ENCODE results near the gene ZNF747.

ZNF747 gene

GRCh38 chr16:30534368-30535105, at the start of gene ZNF747:
Gene ZNF747, minus strand, starts transcription at chr16:30534858. Its CDS starts 179 bp downstream, at chr16:30534679.
- DNase-seq = peak; percentile 90
- in situ Hi-C loops (cut with HindIII; ENCODE audit: low pct_ligation_motif_present, low pct_unique_long_range_greater_than_20kb, low sequenced_read_pairs) = no loop called here

DNA sequence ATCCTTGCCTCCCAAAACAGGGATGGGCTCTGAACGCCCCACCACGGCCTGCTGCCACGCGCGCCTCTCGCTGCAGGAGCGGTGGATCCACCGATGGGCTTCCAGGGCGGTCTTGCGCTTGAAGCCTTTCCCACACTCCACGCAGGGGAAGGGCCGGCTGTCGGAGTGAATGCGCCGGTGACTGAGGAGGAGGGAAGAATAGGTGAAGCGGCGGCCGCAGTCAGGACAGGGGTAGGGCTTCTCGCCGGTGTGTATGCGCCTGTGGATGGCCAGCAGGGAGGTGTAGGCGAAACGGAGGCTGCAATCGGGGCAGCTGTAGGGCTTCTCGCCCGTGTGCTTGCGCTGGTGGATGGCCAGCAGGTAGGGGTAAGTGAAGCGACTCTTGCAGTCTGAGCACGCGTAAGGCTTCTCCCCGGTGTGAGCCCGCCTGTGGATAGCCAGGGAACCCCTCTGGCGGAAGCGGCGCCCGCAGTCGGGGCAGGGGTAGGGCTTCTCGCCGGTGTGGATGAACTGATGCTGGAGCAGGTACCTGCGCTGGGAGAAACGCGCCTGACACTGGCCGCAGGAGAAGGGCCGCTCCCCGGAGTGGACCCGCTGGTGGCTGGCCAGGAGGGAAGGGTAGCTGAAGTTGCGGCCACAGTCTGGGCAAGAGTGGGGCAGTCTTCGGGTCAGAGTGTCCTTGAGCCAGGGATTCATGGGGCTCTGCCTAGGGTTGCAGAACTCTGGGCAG, 48.1 kb upstream of the ZNF747 start:
- no peak for DNase-seq
- in situ Hi-C loops (cut with HindIII; ENCODE audit: low pct_ligation_motif_present, low pct_unique_long_range_greater_than_20kb, low sequenced_read_pairs) = no loop called here

DNA sequence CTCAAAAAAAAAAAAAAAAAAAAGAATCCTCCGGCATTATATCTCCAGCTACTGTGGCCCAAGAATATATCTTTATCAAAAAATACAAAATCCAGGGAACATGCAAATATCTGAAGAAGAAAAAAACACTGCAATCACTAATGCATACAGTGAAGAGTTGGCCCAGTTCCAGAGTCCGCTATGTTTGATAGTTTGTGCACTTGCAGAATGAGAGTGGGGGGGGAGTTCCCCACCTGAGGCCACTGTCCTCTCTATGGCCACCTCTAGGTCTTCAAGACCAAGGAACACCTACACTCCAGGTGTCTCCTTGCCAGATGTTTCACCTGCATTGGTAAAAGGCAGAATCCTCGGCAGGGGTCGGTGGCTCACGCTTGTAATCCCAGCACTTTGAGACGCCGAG, 46.8 kb upstream of the ZNF747 start:
- DNase-seq = no peak
- in situ Hi-C loops (cut with HindIII; ENCODE audit: low pct_ligation_motif_present, low pct_unique_long_range_greater_than_20kb, low sequenced_read_pairs) = no loop called here

DNA sequence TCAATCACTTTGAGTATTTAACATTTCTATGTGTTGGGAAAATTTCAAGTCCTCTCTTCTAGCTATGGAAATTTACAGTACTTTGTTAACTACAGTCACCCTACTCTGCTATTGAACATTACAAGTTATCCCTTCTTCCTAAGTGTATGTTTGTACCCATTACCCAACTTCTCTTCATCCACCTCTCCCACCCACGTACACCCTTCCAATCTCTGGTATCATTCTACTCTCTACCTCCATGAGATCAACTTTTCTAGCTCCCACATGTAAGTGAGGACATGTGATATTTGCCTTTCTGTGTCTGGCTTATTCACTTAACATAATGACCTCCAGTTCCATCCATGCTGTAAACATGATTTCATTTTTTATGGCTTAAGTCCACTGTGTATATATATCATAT, 40.0 kb upstream of the ZNF747 start:
- no peak for DNase-seq
- in situ Hi-C loops (cut with HindIII; ENCODE audit: low pct_ligation_motif_present, low pct_unique_long_range_greater_than_20kb, low sequenced_read_pairs) = no loop called here

DNA sequence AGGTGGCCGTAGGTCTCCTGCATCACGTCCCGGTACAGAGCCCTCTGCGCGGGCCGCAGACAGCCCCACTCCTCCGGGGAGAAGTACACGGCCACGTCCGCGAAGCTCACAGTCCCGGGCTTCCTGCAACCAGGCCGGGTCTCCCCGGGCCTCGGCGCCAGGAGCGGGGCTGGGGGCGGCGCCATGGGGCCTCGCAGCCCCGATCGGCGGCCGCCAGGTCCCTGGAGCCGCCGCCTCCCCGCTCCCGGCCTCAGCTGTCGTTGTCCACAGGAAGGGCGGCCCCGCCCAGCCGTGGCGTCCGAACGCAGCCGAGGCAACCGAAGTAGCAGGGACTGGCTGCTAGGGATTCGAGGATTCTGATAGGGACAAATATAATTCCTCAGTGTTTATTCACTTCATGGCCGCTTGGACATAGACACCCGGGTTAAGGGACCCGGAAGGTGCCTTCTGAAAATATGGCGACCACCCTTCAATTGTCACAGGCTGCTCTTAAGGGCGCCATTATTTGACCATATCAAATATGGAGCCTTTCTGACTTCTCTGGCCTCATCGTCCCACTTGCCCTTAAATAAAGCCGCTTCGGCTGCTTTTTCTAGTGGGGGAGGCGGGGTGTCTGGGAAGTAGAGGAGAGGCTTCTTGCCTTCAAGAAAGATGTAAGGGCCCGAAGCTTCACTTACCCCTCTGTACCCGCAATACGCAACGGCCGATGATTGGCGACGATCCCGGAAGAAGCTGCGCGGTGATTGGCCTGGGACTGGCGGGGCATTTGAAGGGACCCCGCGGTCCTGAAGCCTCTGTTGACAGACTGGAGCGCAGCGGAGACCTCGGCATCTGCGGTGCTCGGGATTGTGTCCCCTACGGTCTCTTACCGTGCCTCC, 37.0 kb upstream of the ZNF747 start, which contains the start of gene ZNF688:
ZNF688 (minus strand) TSS at position 270 of the 878 bp plus-strand sequence; CDS start at position 185, 85 bp downstream.
- in situ Hi-C loops (cut with HindIII; ENCODE audit: low pct_ligation_motif_present, low pct_unique_long_range_greater_than_20kb, low sequenced_read_pairs) = no loop called here
- peak; percentile 99 for DNase-seq

DNA sequence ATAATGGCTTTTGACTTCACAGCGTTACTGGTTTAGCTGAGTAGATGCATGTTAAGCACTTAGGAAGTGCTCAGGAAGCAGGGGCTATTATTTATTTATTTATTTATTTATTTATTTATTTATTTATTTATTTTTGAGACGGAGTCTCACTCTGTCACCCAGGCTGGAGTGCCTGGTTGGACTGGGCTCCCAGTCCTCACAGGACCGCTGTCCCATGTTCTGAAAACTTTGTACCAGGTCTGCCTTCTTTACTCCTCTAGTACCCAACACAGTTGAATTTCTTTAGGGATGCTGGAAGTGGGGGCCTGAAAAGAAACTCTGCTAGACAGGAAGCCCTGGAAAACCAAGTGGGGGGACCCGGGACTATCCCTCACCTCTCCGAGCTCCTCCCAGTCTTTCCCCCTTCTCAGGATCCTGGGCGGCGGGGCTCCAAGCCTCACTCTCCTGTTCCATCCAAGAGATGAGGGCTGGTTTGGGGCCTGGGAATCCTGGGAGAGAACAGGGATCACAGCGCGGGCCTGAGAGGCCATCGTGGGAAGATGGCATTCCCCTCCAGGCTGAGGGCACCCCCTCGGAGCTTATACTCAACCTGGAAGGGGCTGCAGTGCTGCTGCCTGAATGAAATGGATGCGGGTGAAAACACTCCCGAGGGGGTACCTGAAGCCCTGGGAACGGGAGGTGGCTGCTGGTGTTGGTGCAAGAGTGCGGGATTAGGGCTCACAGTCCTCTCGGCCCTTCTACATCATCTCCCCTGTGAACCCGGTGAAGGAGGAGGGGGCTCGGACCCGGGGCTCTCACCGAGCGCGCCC, 36.2 kb upstream of the ZNF747 start:
- in situ Hi-C loops (cut with HindIII; ENCODE audit: low pct_ligation_motif_present, low pct_unique_long_range_greater_than_20kb, low sequenced_read_pairs) = no loop called here
- peak; percentile 36 for DNase-seq

DNA sequence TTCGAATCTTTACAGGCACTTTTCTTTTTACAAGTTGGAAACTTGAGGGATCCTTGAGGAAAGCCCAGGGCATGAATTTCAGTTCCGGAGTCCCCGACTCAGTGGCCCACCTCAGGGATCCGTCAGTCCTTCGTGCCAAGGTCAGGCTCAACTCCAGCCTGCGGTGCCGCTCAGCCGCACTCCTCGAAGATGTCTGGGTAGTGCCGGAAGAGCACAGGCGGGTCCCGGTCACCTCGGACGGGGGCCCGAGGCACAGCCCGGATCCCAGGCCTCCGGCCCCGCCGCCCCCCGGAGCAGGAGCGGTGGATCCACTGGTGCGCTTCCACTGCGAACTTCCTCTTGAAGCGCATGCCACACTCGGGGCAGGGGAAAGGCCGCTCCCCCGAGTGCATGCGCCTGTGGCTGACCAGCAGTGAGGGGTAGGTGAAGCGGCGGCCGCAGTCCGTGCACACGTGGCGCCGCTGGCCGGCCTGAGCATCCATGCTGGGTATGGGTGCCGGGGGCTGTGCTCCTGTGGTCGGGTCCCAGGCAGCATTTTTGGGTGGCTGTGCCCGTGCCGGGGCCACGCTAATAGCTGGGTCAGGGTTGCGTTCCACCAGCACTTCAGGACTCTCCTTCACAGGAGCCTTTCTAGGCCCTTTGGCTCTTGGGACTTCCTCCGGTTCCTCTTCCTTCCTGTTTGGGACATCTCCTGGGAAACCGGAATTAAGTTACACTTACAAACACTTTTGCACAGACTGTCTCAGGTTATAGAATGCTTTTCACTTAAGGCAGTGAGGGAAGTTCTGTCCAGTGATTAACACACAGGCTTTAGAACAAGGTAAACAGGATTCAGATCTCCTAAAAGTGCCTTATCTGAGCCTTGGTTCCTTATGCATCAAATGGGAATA, 35.3 kb upstream of the ZNF747 start:
- in situ Hi-C loops (cut with HindIII; ENCODE audit: low pct_ligation_motif_present, low pct_unique_long_range_greater_than_20kb, low sequenced_read_pairs) = no loop called here
- DNase-seq = no peak

GRCh38 chr16:30569281-30569680, 34.6 kb upstream of the ZNF747 start:
- no peak for DNase-seq
- in situ Hi-C loops (cut with HindIII; ENCODE audit: low pct_ligation_motif_present, low pct_unique_long_range_greater_than_20kb, low sequenced_read_pairs) = no loop called here

DNA sequence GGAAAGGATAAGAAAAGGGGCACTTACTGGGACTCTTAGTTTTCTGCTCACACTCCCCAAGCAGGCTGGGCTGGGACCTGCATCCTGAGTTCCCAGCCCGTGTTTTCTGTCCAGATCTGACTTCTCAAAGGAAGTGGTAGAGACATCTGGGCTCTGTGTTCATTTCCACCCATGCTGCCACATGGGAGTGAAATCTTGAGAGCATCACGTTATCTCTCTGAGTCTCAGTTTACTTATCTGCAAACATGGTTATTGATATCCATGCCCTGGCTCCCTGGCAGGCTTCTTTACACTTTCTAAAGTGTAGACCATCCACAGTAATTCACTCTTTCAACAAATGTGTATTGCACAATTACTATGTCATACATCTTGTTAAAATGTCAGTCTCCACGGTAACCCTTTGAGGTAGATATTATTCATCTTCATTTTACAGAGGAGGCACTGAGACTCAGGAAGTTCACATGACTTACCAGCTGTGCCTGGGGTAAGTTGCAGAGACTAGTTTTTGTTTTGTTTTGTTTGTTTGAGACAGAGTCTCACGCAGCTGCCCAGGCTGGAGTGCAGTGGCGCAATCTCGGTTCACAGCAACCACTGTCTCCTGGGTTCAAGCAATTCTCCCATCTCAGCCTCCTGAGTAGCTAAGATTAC, 33.5 kb upstream of the ZNF747 start:
- DNase-seq = no peak
- in situ Hi-C loops (cut with HindIII; ENCODE audit: low pct_ligation_motif_present, low pct_unique_long_range_greater_than_20kb, low sequenced_read_pairs) = no loop called here

GRCh38 chr16:30567160-30567990, 32.7 kb upstream of the ZNF747 start:
- in situ Hi-C loops (cut with HindIII; ENCODE audit: low pct_ligation_motif_present, low pct_unique_long_range_greater_than_20kb, low sequenced_read_pairs) = no loop called here
- DNase-seq = no peak

GRCh38 chr16:30566531-30566930, 31.9 kb upstream of the ZNF747 start:
- in situ Hi-C loops (cut with HindIII; ENCODE audit: low pct_ligation_motif_present, low pct_unique_long_range_greater_than_20kb, low sequenced_read_pairs) = no loop called here
- DNase-seq = no peak

- in situ Hi-C loops (cut with HindIII; ENCODE audit: low pct_ligation_motif_present, low pct_unique_long_range_greater_than_20kb, low sequenced_read_pairs) = no loop called here
- DNase-seq = no peak
Observed at GRCh38 chr16:30565984-30566383, 31.3 kb upstream of the ZNF747 start.

DNA sequence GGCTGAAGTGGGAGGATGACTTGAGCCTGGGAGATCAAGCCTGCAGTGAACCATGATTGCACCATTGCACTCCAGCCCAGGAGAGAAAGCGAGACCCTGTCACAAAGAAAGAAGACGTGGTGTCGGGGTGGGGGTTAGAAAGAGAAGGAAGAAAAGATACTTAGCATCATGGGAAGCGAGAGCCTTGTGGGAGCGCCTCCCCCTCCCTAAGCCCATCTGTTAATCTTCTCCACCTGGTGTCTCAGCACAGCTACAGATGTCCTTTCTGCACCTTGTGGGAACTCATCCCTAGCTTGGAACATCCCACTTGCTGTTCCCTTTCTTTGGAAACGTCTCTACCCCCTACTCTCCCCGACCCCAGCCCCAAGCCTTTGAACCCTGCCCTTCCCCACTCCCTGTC, 30.9 kb upstream of the ZNF747 start:
- in situ Hi-C loops (cut with HindIII; ENCODE audit: low pct_ligation_motif_present, low pct_unique_long_range_greater_than_20kb, low sequenced_read_pairs) = no loop called here
- no peak for DNase-seq

DNA sequence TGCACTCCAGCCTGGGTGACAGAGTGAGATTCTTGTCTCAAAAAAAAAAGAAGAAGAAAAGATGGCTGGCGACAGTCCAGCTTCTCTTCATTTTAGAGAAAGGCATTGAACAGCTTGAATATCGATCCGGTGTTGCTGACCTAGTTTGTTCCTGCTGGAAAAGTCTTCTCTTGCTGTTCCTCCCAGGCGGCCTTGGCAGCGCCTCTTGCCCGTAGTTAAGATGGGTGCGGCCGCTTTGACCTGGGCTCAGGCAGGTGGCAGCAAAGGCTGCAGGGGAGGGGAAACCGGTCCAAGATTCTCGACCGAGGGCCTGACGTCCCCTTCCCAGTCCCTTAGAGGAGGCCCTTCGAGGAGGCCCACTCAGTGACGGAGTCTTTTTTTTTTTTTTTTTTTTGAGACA, 27.4 kb upstream of the ZNF747 start:
- DNase-seq = no peak
- in situ Hi-C loops (cut with HindIII; ENCODE audit: low pct_ligation_motif_present, low pct_unique_long_range_greater_than_20kb, low sequenced_read_pairs) = no loop called here

DNA sequence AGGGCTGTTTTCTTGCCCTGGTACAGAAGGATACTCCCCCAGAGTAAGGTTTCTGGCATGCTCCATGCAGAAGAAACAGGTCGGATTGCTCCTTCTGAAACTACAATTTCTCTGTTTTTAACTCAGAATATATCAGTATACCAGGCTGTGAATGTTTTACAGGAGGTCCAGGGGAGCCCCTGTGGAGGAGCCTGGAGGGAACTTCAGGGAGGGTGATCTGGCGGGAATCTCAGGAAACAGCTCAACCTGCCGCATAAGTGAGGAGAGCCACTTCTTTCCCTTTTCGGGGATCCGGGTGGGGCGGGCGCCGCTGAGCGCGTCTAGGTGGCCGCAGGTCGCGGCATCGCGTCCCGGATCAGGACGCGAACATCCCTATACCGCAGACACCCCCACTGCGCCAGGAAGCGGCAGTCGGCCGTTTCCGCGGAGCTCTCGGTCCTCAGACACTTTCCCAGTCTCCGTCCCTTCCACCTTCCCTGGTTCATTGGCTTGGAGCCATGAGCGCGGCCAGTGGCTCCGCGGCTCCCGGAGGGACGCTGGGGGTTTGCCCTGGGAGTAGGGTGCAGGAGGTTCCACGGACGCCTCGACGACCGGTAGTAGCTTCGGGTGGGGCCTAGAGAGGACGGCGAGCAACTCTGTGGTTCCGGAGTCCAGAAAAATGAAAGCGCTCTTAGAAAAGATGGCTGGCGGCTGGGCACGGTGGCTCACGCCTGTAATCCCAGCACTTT, 26.6 kb upstream of the ZNF747 start:
- DNase-seq = no peak
- in situ Hi-C loops (cut with HindIII; ENCODE audit: low pct_ligation_motif_present, low pct_unique_long_range_greater_than_20kb, low sequenced_read_pairs) = no loop called here

DNA sequence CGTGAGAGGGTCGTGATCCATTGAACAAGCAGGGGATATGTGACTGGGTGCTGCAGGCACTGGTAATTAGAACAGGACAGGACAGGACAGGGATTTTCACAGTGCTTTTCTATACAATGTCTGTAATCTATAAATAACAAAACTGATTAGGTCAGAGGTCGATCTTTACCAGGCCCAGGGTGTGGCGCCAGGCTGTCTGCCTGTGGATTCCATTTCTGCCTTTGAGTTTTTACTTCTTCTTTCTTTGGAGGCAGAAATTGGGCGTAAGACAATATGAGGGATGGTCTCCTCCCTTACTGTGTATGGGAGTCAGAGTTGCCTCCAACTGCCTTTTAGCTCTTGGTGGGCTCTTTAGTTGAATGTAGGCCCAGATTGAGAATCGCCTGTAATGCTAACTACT, 25.0 kb upstream of the ZNF747 start:
- DNase-seq = no peak
- in situ Hi-C loops (cut with HindIII; ENCODE audit: low pct_ligation_motif_present, low pct_unique_long_range_greater_than_20kb, low sequenced_read_pairs) = no loop called here

All from ACHN (cell line).